HepG2 (cell line): ENCODE data around the gene LSM2. TPM values are rescaled to one million over a fixed set of nuclear protein-coding genes. Genes with fewer than 3 reads are reported as not detected.

ENCODE experiments used
- ATAC-seq: fragments of 200-7000 bp; cut with Tn5 transposase; 3 replicates; pipeline ENCODE4 v1.9.1; 2020; ENCODE audit warnings: mild to moderate bottlenecking, moderate library complexity
- Bru-seq: library from RNA; stranded (reverse); fragments of 400-500 nt; gene quantifications from one replicate; lab custom pipeline; 2021; lab: Mats Ljungman, UMichigan
- BruChase-seq, 2 experiments: library from RNA; stranded (reverse); fragments of 400-500 nt; gene quantifications; one replicate each; lab custom pipeline; 2021; lab: Mats Ljungman, UMichigan
- BruUV-seq: library from RNA; stranded (reverse); fragments of 400-500 nt; replicated peaks from 2 replicates; lab custom pipeline; 2021; lab: Mats Ljungman, UMichigan
- CTCF ChIA-PET: fragments of 300-600 bp; formaldehyde crosslinking; extraction: SDS; loops from one replicate; lab custom pipeline; 2021; ENCODE audit warnings: low total read pairs, inconsistent platforms, low intra/inter-chr PET ratio; lab: Yijun Ruan, JAX
- POLR2A ChIA-PET: fragments of 350-600 bp; sonication (Branson Sonifier 250); formaldehyde crosslinking; loops from one replicate; lab custom pipeline; 2020; ENCODE audit warnings: antibody characterized with exemption, inconsistent platforms; lab: Yijun Ruan, JAX
- DNase-seq: peaks from one replicate; pipeline ENCODE4 v3.0.0-alpha.2; 2015; ENCODE audit warnings: low spot score
- FAIRE-seq: peaks from 3 replicates; lab custom pipeline; 2011; peaks lifted over from hg19 to GRCh38; lab: Jason Lieb, UNC
- H2AFZ ChIP-seq: one replicate; pipeline ENCODE4 v1.6.1; 2011; ENCODE audit warnings: low read length, inconsistent platforms
- H3K27ac ChIP-seq: fragments of 300-600 bp; 3 replicates; pipeline ENCODE4 v1.8.0; 2011; ENCODE audit warnings: mixed run types, mild to moderate bottlenecking, mixed read lengths, low read length, inconsistent platforms; ENCODE audit not compliant: insufficient read depth; ENCODE audit errors: extremely low read length
- H3K27me3 ChIP-seq, 2 experiments: fragments of 200-600 bp in 1 of 2; 2 replicates in 1 of 2; 3 replicates in 1 of 2; pipeline versions ENCODE4 v1.6.0 to v1.8.0; 2011; ENCODE audit warnings: low read length in 2 of 2, mild to moderate bottlenecking in 2 of 2, moderate library complexity in 2 of 2, inconsistent platforms in 1 of 2; ENCODE audit not compliant: insufficient read depth in 2 of 2, control insufficient read depth in 1 of 2
- H3K36me3 ChIP-seq, 2 experiments: fragments of 200-600 bp in 1 of 2; replicated peaks in 1 of 2; 2 replicates in 1 of 2; 3 replicates in 1 of 2; pipeline versions ENCODE4 v1.5.1 to v1.8.0; 2011; ENCODE audit warnings: low read length in 2 of 2, inconsistent platforms in 1 of 2; ENCODE audit not compliant: insufficient read depth in 2 of 2, control insufficient read depth in 1 of 2
- H3K4me1 ChIP-seq: 2 replicates; pipeline ENCODE4 v1.5.1; 2012; ENCODE audit warnings: low read length, inconsistent platforms; ENCODE audit not compliant: insufficient read depth
- H3K4me2 ChIP-seq: 2 replicates; pipeline ENCODE4 v1.6.0; 2011; ENCODE audit warnings: low read depth, low read length, inconsistent platforms
- H3K4me3 ChIP-seq, 3 experiments: fragments of 200-600 bp in 1 of 3; sonication (generic), shearing (Covaris generic) in 1 of 3; replicated peaks in 1 of 3; 2 replicates each; pipeline ENCODE4 v1.5.1; 2011 to 2016; ENCODE audit warnings: low read length in 3 of 3, inconsistent platforms in 2 of 3, low read depth in 2 of 3, mild to moderate bottlenecking in 2 of 3, control low read depth in 1 of 3, mixed read lengths in 1 of 3; ENCODE audit not compliant: insufficient read depth in 1 of 3
- H3K79me2 ChIP-seq: one replicate; pipeline ENCODE4 v1.6.1; 2011; ENCODE audit warnings: low read length, inconsistent platforms; ENCODE audit not compliant: insufficient read depth
- H3K9ac ChIP-seq: 2 replicates; pipeline ENCODE4 v1.6.0; 2011; ENCODE audit warnings: mild to moderate bottlenecking, low read depth, low read length, inconsistent platforms; ENCODE audit not compliant: insufficient read depth
- H3K9me3 ChIP-seq: 2 replicates; pipeline ENCODE4 v1.5.1; 2012; ENCODE audit warnings: mild to moderate bottlenecking, low read length
- H4K20me1 ChIP-seq: 2 replicates; pipeline ENCODE4 v1.6.0; 2011; ENCODE audit warnings: inconsistent platforms, mild to moderate bottlenecking, low read length, moderate library complexity; ENCODE audit not compliant: insufficient read depth
- BRF2 ChIP-seq: sonication (generic); formaldehyde crosslinking; IDR thresholded peaks from 2 replicates; pipeline ENCODE4 v1.8.1; 2022; ENCODE audit warnings: mild to moderate bottlenecking, missing genetic modification reagents
- MIER3 ChIP-seq: IDR thresholded peaks from 2 replicates; pipeline ENCODE4 v1.6.1; 2016; ENCODE audit warnings: missing compliant biosample characterization, borderline replicate concordance
- RBFOX2 ChIP-seq: fragments of 200-400 bp; formaldehyde crosslinking; IDR thresholded peaks from 2 replicates; pipeline ENCODE4 v1.6.1; 2017; ENCODE audit warnings: low read depth, mild to moderate bottlenecking, low read length
- ZFP37 ChIP-seq: sonication (generic); formaldehyde crosslinking; IDR thresholded peaks from 2 replicates; pipeline ENCODE4 v1.4.0; 2020; ENCODE audit warnings: missing genetic modification reagents, borderline replicate concordance
- ZNF513 ChIP-seq: sonication (generic); formaldehyde crosslinking; conservative IDR thresholded peaks from 2 replicates; pipeline ENCODE4 v1.5.0; 2020; ENCODE audit warnings: missing genetic modification reagents
- ZNF768 ChIP-seq: sonication (generic); formaldehyde crosslinking; IDR thresholded peaks from 2 replicates; pipeline ENCODE4 v1.4.0; 2020; ENCODE audit warnings: missing genetic modification reagents
- WGBS: methylation state at CpG from one replicate; pipeline ENCODE4 v1.1.6; 2017; ENCODE audit warnings: low lambda C conversion rate; 5-methylcytosine and 5-hydroxymethylcytosine counted together
- in situ Hi-C: cut with HindIII; loops from 2 replicates; pipeline ENCODE4 v1.10.0; 2017; ENCODE audit warnings: low pct_unique_long_range_greater_than_20kb; ENCODE audit not compliant: extremely low pct_ligation_motif_present
- intact Hi-C: fragments of 100-400 bp; cut with micrococcal nuclease; formaldehyde crosslinking; loops from one replicate; pipeline ENCODE4 v1.10.0; 2022; ENCODE audit not compliant: unreplicated experiment
- long read RNA-seq, 2 experiments: library from RNA in 1 of 2; library from polyadenylated mRNA in 1 of 2; stranded (forward) in 1 of 2; unstranded in 1 of 2; transcript quantifications; one replicate each; pipeline ENCODE4 v2.0.0, GENCODE V29; 2019 to 2022
- polyA minus RNA-seq, 3 experiments: library from RNA; depleted of rRNA, polyadenylated mRNA; stranded (reverse); fragments of >200 nt; gene quantifications; 2 replicates each; pipeline ENCODE4 v1.2.3, GENCODE V29; 2011; ENCODE audit warnings: low replicate concordance in 1 of 3
- polyA plus RNA-seq, 8 experiments: library from polyadenylated mRNA; depleted of rRNA in 3 of 8; stranded (reverse) in 7 of 8; unstranded in 1 of 8; fragments of >200 nt; fragmentation: Illumina TruSeq in 4 of 8; extraction: Trizol in 4 of 8; gene quantifications; 2 replicates each; pipeline versions ENCODE4 v1.2.1 to v1.2.3, GENCODE V29; 2011 to 2016; ENCODE audit warnings: low read depth in 4 of 8, missing spikeins in 1 of 8, mixed read lengths in 1 of 8; ENCODE audit not compliant: insufficient read depth in 1 of 8
- total RNA-seq, 5 experiments: library from RNA; depleted of rRNA; stranded (reverse); fragments of >200 nt; fragmentation: Illumina TruSeq; extraction: Trizol; gene quantifications; 2 replicates each; pipeline ENCODE4 v1.2.3, GENCODE V29; 2016; ENCODE audit warnings: low read depth in 1 of 5
- TF ChIP-seq, protein P1 (sequence below): sonication (generic); formaldehyde crosslinking; IDR thresholded peaks from 2 replicates; pipeline ENCODE4 v1.4.0; 2020; ENCODE audit warnings: missing genetic modification reagents

LSM2 gene
- total RNA-seq (2016; rRNA removed; fragmentation: Illumina TruSeq; extraction: Trizol), result 90.5 and 93.7 TPM in 2 replicates
- 84.8 and 113 TPM in 2 replicates for total RNA-seq (2016; cell fraction: cytosol; rRNA removed; fragmentation: Illumina TruSeq; extraction: Trizol; ENCODE audit: low read depth)
- 85.1 and 91.1 TPM in 2 replicates for total RNA-seq (2016; cell fraction: insoluble cytoplasmic fraction; rRNA removed; fragmentation: Illumina TruSeq; extraction: Trizol)
- 109 and 138 TPM in 2 replicates for total RNA-seq (2016; cell fraction: membrane; rRNA removed; fragmentation: Illumina TruSeq; extraction: Trizol)
- 34.2 and 38.1 TPM in 2 replicates for total RNA-seq (2016; cell fraction: nucleus; rRNA removed; fragmentation: Illumina TruSeq; extraction: Trizol)
- 64.7 and 69.4 TPM in 2 replicates for polyA plus RNA-seq (2011; rRNA removed)
- 89.7 and 101 TPM in 2 replicates for polyA plus RNA-seq (2011; cell fraction: cytosol; rRNA removed)
- 34.2 and 36.0 TPM in 2 replicates for polyA plus RNA-seq (2011; cell fraction: nucleus; rRNA removed)
- 71.2 and 86.4 TPM in 2 replicates for polyA plus RNA-seq (2012)
- polyA plus RNA-seq (2016; cell fraction: cytosol; fragmentation: Illumina TruSeq; extraction: Trizol; ENCODE audit: low read depth), result 98.5 and 146 TPM in 2 replicates
- polyA plus RNA-seq (2016; cell fraction: insoluble cytoplasmic fraction; fragmentation: Illumina TruSeq; extraction: Trizol; ENCODE audit: low read depth), result 103 and 104 TPM in 2 replicates
- polyA plus RNA-seq (2016; cell fraction: membrane; fragmentation: Illumina TruSeq; extraction: Trizol; ENCODE audit: low read depth), result 107 and 140 TPM in 2 replicates
- polyA plus RNA-seq (2016; cell fraction: nucleus; fragmentation: Illumina TruSeq; extraction: Trizol; ENCODE audit: insufficient read depth, low read depth), result 61.6 and 67.5 TPM in 2 replicates
- polyA minus RNA-seq (2011; rRNA and poly(A)+ RNA removed; ENCODE audit: low replicate concordance), result 56.3 and 77.2 TPM in 2 replicates
- polyA minus RNA-seq (2011; cell fraction: cytosol; rRNA and poly(A)+ RNA removed), result 44.2 and 47.4 TPM in 2 replicates
- 7.2 and 10.2 TPM in 2 replicates for polyA minus RNA-seq (2011; cell fraction: nucleus; rRNA and poly(A)+ RNA removed)
- Bru-seq, nascent RNA, result percentile 60 among the genes with signal in this experiment
- percentile 73 among the genes with signal in this experiment for BruChase-seq, experiment 1, labeled RNA remaining after a 6-hour chase
- percentile 64 among the genes with signal in this experiment for BruChase-seq, experiment 2, labeled RNA remaining after a 2-hour chase
- long read RNA-seq, experiment 1, transcript LSM2-208 (5 exons, 876 nt), result major isoform, 106 of 118 reads
- long read RNA-seq, experiment 1, partial matches to known transcripts, result 2 of 118 reads
- long read RNA-seq, experiment 1, other reads (novel, unspliced or antisense), result 4 of 118 reads
- long read RNA-seq, experiment 2, transcript LSM2-210 (4 exons, 713 nt), result minor isoform, 5 of 201 reads
- long read RNA-seq, experiment 2, transcript LSM2-209 (4 exons, 641 nt), result minor isoform, 5 of 201 reads
- long read RNA-seq, experiment 2, transcript LSM2-208 (5 exons, 876 nt), result major isoform, 123 of 201 reads
- long read RNA-seq, experiment 2, partial matches to known transcripts, result 13 of 201 reads
- long read RNA-seq, experiment 2, other reads (novel, unspliced or antisense), result 55 of 201 reads

- ATAC-seq, result peak; percentile 92
- H3K4me2 ChIP-seq, result peak within 1 kb of the TSS; percentile 83
- H3K36me3 ChIP-seq, result peaks cover 0 to 7% of the 10 kb centered on the region in 2 experiments; a peak in 3 of 5 replicates
- H3K79me2 ChIP-seq, result peaks cover 11% of the 10 kb centered on the region
- peak within 1 kb of the TSS; percentile 94 for H3K9ac ChIP-seq
- H2AFZ ChIP-seq, result no peak within 1 kb of the TSS
- POLR2A ChIA-PET, result interaction anchor here (0.5 to 5.9 kb wide), 43 partner anchors 8 to 1165 kb away, joined by 3 to 107 read pairs (median 5); partner anchors contain the start of genes AIF1, APOM, ATF6B and C6orf47
- H3K4me1 ChIP-seq, result peaks cover 37% of the 10 kb centered on the region
- H3K27me3 ChIP-seq, result no peaks in the 10 kb centered on the region
- peak; percentile 96 for DNase-seq
- no peaks in the 10 kb centered on the region for H3K9me3 ChIP-seq
- FAIRE-seq, result peak; percentile 78
- CTCF ChIA-PET, result interaction anchor here (1.0 kb wide), 1 partner anchor 11 kb away, joined by 3 read pairs; the partner anchor contains the start of gene VARS1
- no peaks in the 10 kb centered on the region for H4K20me1 ChIP-seq
- peak within 1 kb of the TSS; percentile 94 for H3K27ac ChIP-seq
- WGBS, result under 1% methylated on average over 51 of the region's 51 CpGs
- in situ Hi-C loops, result no loop called here
- BruUV-seq, result TSS peak; percentile 80
- H3K4me3 ChIP-seq, result peak within 1 kb of the TSS; percentile 82 to 90 (median 84)
- intact Hi-C loops, result loop anchor here (5.0 kb wide), 1 partner anchor 69 kb away; the partner anchor contains the start of gene CLIC1
- TF ChIP-seq, protein P1, sequence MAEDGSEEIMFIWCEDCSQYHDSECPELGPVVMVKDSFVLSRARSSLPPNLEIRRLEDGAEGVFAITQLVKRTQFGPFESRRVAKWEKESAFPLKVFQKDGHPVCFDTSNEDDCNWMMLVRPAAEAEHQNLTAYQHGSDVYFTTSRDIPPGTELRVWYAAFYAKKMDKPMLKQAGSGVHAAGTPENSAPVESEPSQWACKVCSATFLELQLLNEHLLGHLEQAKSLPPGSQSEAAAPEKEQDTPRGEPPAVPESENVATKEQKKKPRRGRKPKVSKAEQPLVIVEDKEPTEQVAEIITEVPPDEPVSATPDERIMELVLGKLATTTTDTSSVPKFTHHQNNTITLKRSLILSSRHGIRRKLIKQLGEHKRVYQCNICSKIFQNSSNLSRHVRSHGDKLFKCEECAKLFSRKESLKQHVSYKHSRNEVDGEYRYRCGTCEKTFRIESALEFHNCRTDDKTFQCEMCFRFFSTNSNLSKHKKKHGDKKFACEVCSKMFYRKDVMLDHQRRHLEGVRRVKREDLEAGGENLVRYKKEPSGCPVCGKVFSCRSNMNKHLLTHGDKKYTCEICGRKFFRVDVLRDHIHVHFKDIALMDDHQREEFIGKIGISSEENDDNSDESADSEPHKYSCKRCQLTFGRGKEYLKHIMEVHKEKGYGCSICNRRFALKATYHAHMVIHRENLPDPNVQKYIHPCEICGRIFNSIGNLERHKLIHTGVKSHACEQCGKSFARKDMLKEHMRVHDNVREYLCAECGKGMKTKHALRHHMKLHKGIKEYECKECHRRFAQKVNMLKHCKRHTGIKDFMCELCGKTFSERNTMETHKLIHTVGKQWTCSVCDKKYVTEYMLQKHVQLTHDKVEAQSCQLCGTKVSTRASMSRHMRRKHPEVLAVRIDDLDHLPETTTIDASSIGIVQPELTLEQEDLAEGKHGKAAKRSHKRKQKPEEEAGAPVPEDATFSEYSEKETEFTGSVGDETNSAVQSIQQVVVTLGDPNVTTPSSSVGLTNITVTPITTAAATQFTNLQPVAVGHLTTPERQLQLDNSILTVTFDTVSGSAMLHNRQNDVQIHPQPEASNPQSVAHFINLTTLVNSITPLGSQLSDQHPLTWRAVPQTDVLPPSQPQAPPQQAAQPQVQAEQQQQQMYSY (CRISPR knock-in tag), result 0 out of 2 replicates have a peak, but pooled peaks have one; percentile 47
- TF ChIP-seq ZFP37, result peak; percentile 38; the same call in 1 of the 2 replicates
- peak; percentile 82; the same call in 1 of the 2 replicates for TF ChIP-seq BRF2 (CRISPR knock-in tag)
- peak; percentile 81 for TF ChIP-seq ZNF768 (CRISPR knock-in tag)
- peak; percentile 89; the same call in 1 of the 2 replicates for TF ChIP-seq MIER3 (CRISPR knock-in tag)
- no peak for TF ChIP-seq ZNF513
- peak; percentile 97 for TF ChIP-seq RBFOX2
Observed at GRCh38 chr6:31806470-31807272, at the start of gene LSM2. LSM2 (minus strand) TSS chr6:31806966; CDS start chr6:31806757, 209 bp downstream.
